Measurements from ENCODE around the gene CCDC186.

The CCDC186 gene

GRCh38 chr10:114095559-114096337 lies 78.3 kb downstream of the CCDC186 start:
- H3K4me3 ChIP-seq (ENCODE audit: low read depth, low read length), result no peak overlapping the region
- no peak for DNase-seq (ENCODE audit: low read depth)
- in situ Hi-C loops (cut with HindIII; ENCODE audit: low sequenced_read_pairs), result no loop called here
- no peak for TF ChIP-seq CTCF (IDR thresholded peaks at IDR 0.05; ENCODE audit: low read depth, low read length, missing control alignments)

GRCh38 chr10:114094795-114095194 lies 79.2 kb downstream of the CCDC186 start:
- TF ChIP-seq CTCF (IDR thresholded peaks at IDR 0.05; ENCODE audit: low read depth, low read length, missing control alignments), result no peak
- no peak for DNase-seq (ENCODE audit: low read depth)
- in situ Hi-C loops (cut with HindIII; ENCODE audit: low sequenced_read_pairs), result no loop called here
- H3K4me3 ChIP-seq (ENCODE audit: low read depth, low read length), result no peak overlapping the region

DNA sequence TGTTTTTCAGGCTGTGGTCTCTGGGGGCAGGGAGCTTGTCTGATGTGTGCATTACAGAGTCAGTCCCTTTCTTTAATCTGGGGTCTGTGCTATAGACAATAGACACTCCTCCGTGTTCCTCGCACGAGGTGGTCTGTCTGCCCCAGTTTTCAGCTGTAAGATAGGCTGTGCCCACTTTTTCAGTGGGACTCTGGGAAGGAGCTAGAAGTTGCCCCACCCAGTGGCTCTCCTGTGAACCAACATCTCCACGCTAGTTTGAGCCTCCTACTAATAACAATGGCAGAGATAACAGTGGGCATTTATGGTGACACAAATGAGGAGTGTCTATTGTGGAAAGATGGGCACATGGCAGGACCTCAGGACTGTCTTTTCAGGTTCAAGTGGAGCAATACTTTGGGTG lies 86.3 kb downstream of the CCDC186 start:
- H3K4me3 ChIP-seq (ENCODE audit: low read depth, low read length), result no peak overlapping the region
- in situ Hi-C loops (cut with HindIII; ENCODE audit: low sequenced_read_pairs), result no loop called here
- TF ChIP-seq CTCF (IDR thresholded peaks at IDR 0.05; ENCODE audit: low read depth, low read length, missing control alignments), result no peak
- DNase-seq (ENCODE audit: low read depth), result no peak

- in situ Hi-C loops (cut with HindIII; ENCODE audit: low sequenced_read_pairs), result no loop called here
These were observed 86.7 kb downstream of the CCDC186 start for GRCh38 chr10:114087255-114087654.

GRCh38 chr10:114084215-114084614 lies 89.8 kb downstream of the CCDC186 start:
- no peak for DNase-seq (ENCODE audit: low read depth)
- H3K4me3 ChIP-seq (ENCODE audit: low read depth, low read length), result no peak overlapping the region
- no peak for TF ChIP-seq CTCF (IDR thresholded peaks at IDR 0.05; ENCODE audit: low read depth, low read length, missing control alignments)
- in situ Hi-C loops (cut with HindIII; ENCODE audit: low sequenced_read_pairs), result no loop called here

More at GRCh38 chr10:114087255-114087654, 86.7 kb downstream of the CCDC186 start:
- TF ChIP-seq CTCF (IDR thresholded peaks at IDR 0.05; ENCODE audit: low read depth, low read length, missing control alignments), result peak; percentile 3
- no peak for DNase-seq (ENCODE audit: low read depth)
- H3K4me3 ChIP-seq (ENCODE audit: low read depth, low read length), result no peak overlapping the region

DNA sequence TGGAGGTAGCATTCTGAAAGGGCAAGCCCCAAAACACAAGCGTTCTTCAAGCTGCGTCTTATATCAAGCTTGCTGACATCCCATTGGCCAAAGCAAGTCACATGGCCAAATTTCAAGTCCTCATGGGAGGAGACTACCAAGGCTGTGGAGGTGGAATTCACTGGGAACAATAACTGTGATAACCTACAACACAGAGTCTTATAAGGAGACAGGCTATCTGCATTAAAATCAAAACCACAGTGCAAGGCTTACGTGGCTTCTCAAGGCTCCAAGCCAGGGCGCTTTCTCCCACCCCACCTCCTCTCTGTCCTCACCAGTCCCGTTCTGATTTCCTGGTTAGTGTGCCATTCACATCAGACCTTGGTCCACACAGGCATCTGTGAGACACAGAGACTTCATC lies 91.0 kb downstream of the CCDC186 start:
- no peak overlapping the region for H3K4me3 ChIP-seq (ENCODE audit: low read depth, low read length)
- no peak for DNase-seq (ENCODE audit: low read depth)
- TF ChIP-seq CTCF (IDR thresholded peaks at IDR 0.05; ENCODE audit: low read depth, low read length, missing control alignments), result no peak
- in situ Hi-C loops (cut with HindIII; ENCODE audit: low sequenced_read_pairs), result no loop called here

Data from astrocyte of the cerebellum (primary cell).